ENCODE measurements around the gene TTC3.
"Not testable (repeated sequence)": the region's sequence is repeated elsewhere in the genome, so short reads cannot be mapped to it uniquely, and the experiment has no call there.

Gene TTC3

DNA sequence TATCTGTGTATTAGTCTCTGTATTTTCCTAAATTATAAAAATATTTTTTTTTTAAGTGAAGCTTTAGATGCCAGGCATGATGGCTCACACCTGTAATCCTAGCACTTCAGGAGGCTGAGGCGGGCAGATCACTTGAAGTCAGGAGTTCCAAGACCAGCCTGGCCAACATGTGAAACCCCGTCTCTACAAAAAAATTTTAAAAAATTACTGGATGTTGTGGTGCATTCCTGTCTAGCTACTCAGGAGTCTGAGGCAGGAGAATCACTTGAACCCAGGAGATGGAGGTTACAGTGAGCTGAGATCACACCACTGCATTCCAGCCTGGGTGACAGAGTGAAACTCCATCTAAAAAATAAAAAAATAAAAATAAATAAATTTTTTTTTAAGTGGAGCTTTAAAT lies 43.4 kb downstream of the TTC3 start:
- not testable (repeated sequence) for H3K9me3 ChIP-seq (ENCODE audit: control insufficient read depth, low read length); H3K27ac ChIP-seq (ENCODE audit: insufficient read depth, low read depth, low read length, poor library complexity, severe bottlenecking); H3K4me3 ChIP-seq (ENCODE audit: insufficient read depth, low read depth, low read length); H3K27me3 ChIP-seq (ENCODE audit: control insufficient read depth, insufficient read depth, low read length, poor library complexity, severe bottlenecking); H3K36me3 ChIP-seq (ENCODE audit: control insufficient read depth, insufficient read depth, low read length)
- H3K4me1 ChIP-seq (ENCODE audit: control insufficient read depth, insufficient read depth, low read length) = peaks cover 12% of the 10 kb centered on the region
- 77 to 86% methylated on average over 2 of the region's 2 CpGs for WGBS, 2 experiments

DNA sequence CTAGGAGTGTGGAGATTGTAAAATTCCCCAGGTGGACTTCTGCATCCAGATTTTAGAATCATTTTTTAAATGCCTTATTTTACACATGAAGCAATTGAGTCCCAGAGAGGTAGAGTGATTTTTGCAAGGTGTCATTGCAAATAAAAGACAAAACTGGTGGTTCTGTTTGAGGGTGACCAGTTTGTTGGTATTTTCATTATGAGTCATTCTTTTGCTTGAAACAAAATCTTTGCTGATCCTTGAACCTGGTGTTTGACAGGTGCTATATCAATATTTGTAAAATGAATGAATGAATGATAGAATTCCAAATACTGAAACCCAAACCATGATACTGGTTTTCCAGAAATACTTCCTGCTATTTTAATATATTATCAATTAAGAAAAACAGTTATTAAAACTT lies 44.1 kb downstream of the TTC3 start:
- H3K27ac ChIP-seq (ENCODE audit: insufficient read depth, low read depth, low read length, poor library complexity, severe bottlenecking) = no peak overlapping the region
- H3K27me3 ChIP-seq (ENCODE audit: control insufficient read depth, insufficient read depth, low read length, poor library complexity, severe bottlenecking) = no peaks in the 10 kb centered on the region
- no peaks in the 10 kb centered on the region for H3K36me3 ChIP-seq (ENCODE audit: control insufficient read depth, insufficient read depth, low read length)
- no peak overlapping the region for H3K4me3 ChIP-seq (ENCODE audit: insufficient read depth, low read depth, low read length)
- peaks cover 12% of the 10 kb centered on the region for H3K4me1 ChIP-seq (ENCODE audit: control insufficient read depth, insufficient read depth, low read length)
- no peaks in the 10 kb centered on the region for H3K9me3 ChIP-seq (ENCODE audit: control insufficient read depth, low read length)

DNA sequence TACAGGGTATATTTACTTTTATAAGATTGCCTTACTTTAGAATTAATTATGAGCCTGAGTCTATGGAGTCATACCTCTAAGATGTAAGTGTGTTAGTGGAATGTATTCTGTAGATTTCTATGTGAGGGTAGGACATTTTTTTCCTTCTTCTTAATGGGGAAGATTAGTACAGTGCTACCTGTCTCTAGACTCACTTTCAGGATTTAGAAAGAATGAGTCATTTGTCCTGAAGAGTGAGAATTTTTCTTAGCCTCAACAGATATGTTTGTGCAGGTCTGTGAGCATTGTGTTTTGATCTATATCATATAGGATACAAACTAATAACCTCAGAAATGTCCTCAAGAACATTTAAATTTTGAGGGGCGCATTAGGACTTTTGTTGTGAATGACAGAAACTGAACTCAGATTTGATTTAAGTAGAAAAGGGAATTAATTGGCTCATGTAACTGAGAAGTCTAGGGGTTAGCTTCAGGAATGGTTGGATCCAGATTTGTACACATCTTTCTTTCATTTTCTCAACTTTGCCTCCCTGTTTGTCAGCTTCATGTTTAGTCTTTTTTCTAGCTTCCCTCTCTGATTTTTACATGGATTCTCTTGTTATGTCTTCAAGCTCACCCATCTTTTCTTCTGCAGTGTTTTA lies 45.3 kb downstream of the TTC3 start:
- Histone ChIP-seq H3K4me1 (ENCODE audit: control insufficient read depth, insufficient read depth, low read length) (peaks cover 12% of the 10 kb centered on the region), H3K4me3 (ENCODE audit: insufficient read depth, low read depth, low read length) (no peak overlapping the region), H3K27ac (ENCODE audit: insufficient read depth, low read depth, low read length, poor library complexity, severe bottlenecking) (no peak overlapping the region), H3K36me3 (ENCODE audit: control insufficient read depth, insufficient read depth, low read length) (no peaks in the 10 kb centered on the region), H3K9me3 (ENCODE audit: control insufficient read depth, low read length) (no peaks in the 10 kb centered on the region), H3K27me3 (ENCODE audit: control insufficient read depth, insufficient read depth, low read length, poor library complexity, severe bottlenecking) (no peaks in the 10 kb centered on the region)
- 0% methylated on average over 1 of the region's 1 CpG for WGBS, 2 experiments

DNA sequence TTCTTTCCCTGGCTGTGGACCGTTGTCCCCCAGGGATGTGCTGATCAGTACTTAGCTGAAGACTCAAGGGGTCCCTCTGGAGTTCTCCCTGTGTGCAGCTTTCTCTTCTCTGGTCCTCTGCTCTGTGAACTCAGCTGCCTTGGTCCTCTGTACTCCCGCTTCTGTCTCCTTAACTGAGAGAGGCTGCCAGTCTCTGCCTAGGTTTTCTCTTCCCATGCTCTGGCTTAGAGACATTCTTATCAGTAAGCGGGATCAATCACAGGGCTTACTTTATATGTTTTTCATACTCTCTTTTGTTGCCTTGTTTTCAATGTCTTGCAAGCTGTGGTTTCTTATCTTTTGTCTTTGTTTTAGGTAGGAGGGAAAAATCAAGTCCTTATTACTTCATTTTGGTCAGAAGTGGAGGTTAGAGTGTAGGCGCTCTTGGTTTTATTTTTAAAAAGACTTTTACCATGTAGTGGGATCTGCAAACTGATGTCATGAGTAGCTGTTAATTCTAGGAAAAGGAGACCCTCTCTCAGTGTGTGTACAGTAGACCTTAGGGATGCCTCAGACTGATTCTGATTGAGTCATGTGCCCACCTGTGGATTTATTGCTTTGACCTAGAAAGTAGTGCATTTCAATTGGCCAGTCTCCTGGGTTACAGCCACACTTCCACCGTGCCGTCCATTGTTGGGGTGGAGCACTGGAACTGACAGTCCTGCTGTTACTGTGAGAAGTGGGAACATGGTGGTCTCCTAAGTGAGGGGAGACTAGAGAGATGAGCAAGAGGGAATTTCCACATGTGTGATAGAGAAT lies 46.6 kb downstream of the TTC3 start:
- 67 to 72% methylated on average over 6 of the region's 6 CpGs for WGBS, 2 experiments
- no peaks in the 10 kb centered on the region for H3K9me3 ChIP-seq (ENCODE audit: control insufficient read depth, low read length)
- H3K4me1 ChIP-seq (ENCODE audit: control insufficient read depth, insufficient read depth, low read length) = peaks cover 12% of the 10 kb centered on the region
- no peaks in the 10 kb centered on the region for H3K27me3 ChIP-seq (ENCODE audit: control insufficient read depth, insufficient read depth, low read length, poor library complexity, severe bottlenecking)
- no peak overlapping the region for H3K4me3 ChIP-seq (ENCODE audit: insufficient read depth, low read depth, low read length)
- no peaks in the 10 kb centered on the region for H3K36me3 ChIP-seq (ENCODE audit: control insufficient read depth, insufficient read depth, low read length)
- H3K27ac ChIP-seq (ENCODE audit: insufficient read depth, low read depth, low read length, poor library complexity, severe bottlenecking) = no peak overlapping the region

DNA sequence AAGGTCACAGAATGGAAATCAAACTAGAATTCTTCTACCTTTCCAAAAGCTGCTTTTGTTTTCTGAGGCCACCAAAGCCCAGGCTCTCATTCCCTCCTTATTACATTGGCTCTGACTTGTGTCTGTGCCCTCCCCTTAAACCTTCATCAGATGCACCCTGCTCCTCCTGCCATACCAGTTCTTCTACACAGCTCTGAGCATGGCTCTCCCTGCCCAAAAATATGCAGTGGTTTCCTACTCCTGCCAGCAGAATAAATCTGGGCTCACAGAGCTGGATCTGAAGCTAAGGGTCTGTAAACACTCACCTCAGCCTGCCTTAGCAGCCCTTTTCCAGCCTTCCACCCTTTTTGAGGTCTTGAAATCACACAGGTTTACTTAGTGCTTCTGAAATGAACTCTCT lies 55.0 kb downstream of the TTC3 start:
- Histone ChIP-seq H3K36me3 (ENCODE audit: control insufficient read depth, insufficient read depth, low read length) (peaks cover 13% of the 10 kb centered on the region), H3K9me3 (ENCODE audit: control insufficient read depth, low read length) (no peaks in the 10 kb centered on the region), H3K4me3 (ENCODE audit: insufficient read depth, low read depth, low read length) (no peak overlapping the region), H3K27me3 (ENCODE audit: control insufficient read depth, insufficient read depth, low read length, poor library complexity, severe bottlenecking) (no peaks in the 10 kb centered on the region), H3K4me1 (ENCODE audit: control insufficient read depth, insufficient read depth, low read length) (no peaks in the 10 kb centered on the region), H3K27ac (ENCODE audit: insufficient read depth, low read depth, low read length, poor library complexity, severe bottlenecking) (no peak overlapping the region)

DNA sequence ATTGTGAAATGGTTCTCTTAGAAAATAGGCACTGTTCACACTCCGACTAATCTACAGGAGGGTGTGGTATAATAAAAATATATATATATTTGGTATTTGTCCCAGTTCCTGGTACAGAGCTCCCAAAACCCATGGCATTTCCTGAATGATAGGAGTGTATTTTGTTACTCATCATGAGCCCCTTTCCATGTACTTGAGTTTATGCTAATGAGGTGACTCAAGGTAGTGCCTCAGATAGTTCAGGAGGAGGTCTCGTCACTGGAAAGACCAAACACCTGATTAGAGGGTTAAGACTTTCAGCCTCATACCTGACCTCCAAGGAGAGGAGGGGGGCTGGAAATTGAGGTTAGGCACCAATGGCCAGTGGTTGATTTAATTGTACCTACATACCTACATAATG lies 57.9 kb downstream of the TTC3 start:
- Histone ChIP-seq H3K9me3 (ENCODE audit: control insufficient read depth, low read length) (no peaks in the 10 kb centered on the region), H3K36me3 (ENCODE audit: control insufficient read depth, insufficient read depth, low read length) (peaks cover 25% of the 10 kb centered on the region), H3K4me3 (ENCODE audit: insufficient read depth, low read depth, low read length) (no peak overlapping the region), H3K27me3 (ENCODE audit: control insufficient read depth, insufficient read depth, low read length, poor library complexity, severe bottlenecking) (no peaks in the 10 kb centered on the region), H3K4me1 (ENCODE audit: control insufficient read depth, insufficient read depth, low read length) (no peaks in the 10 kb centered on the region), H3K27ac (ENCODE audit: insufficient read depth, low read depth, low read length, poor library complexity, severe bottlenecking) (no peak overlapping the region)
- 89 to 100% methylated on average over 1 to 2 of the region's 2 CpGs for WGBS, 2 experiments

DNA sequence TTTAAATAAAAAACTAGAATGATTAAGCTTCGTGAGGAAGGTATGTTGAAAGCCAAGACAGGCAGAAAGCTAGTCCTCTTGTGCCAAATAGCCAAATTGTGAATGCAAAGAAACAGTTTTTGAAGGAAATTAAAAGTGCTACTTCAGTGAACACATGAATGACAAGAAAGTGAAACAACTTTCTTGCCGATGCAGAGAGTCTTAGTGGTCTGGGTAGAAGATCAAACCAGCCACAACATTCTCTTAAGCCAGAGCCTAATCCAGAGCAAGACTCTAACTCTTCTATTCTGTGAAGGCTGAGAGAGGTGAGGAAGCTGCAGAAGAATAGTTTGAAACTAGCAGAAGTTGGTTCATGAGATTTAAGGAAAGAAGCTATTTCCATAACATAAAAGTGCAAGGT lies 63.2 kb downstream of the TTC3 start:
- no peaks in the 10 kb centered on the region for H3K27me3 ChIP-seq (ENCODE audit: control insufficient read depth, insufficient read depth, low read length, poor library complexity, severe bottlenecking)
- WGBS, 2 experiments = 92 to 99% methylated on average over 2 of the region's 2 CpGs
- no peak overlapping the region for H3K27ac ChIP-seq (ENCODE audit: insufficient read depth, low read depth, low read length, poor library complexity, severe bottlenecking)
- H3K9me3 ChIP-seq (ENCODE audit: control insufficient read depth, low read length) = no peaks in the 10 kb centered on the region
- peaks cover 36% of the 10 kb centered on the region for H3K36me3 ChIP-seq (ENCODE audit: control insufficient read depth, insufficient read depth, low read length)
- H3K4me1 ChIP-seq (ENCODE audit: control insufficient read depth, insufficient read depth, low read length) = peaks cover 18% of the 10 kb centered on the region
- no peak overlapping the region for H3K4me3 ChIP-seq (ENCODE audit: insufficient read depth, low read depth, low read length)

DNA sequence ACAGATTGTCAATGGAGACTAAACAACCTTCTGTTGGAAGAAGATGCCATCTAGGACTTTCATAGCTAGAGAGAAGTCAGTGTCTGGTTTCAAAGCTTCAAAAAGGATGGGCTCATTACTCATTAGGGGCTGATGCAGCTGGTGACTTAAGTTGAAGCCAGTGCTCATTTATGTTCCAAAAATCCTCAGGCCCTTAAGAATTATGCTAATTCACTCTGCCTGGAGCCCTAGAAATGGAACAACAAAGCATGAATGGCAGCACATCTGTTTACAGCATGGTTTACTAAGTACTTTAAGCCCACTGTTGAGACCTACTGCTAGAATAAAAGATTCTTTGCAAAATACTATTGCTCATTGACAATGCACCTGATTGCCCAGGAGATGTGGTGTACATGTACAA lies 63.7 kb downstream of the TTC3 start:
- peaks cover 18% of the 10 kb centered on the region for H3K4me1 ChIP-seq (ENCODE audit: control insufficient read depth, insufficient read depth, low read length)
- H3K36me3 ChIP-seq (ENCODE audit: control insufficient read depth, insufficient read depth, low read length) = peaks cover 31% of the 10 kb centered on the region
- H3K4me3 ChIP-seq (ENCODE audit: insufficient read depth, low read depth, low read length) = no peak overlapping the region
- H3K27ac ChIP-seq (ENCODE audit: insufficient read depth, low read depth, low read length, poor library complexity, severe bottlenecking) = no peak overlapping the region
- H3K27me3 ChIP-seq (ENCODE audit: control insufficient read depth, insufficient read depth, low read length, poor library complexity, severe bottlenecking) = no peaks in the 10 kb centered on the region
- H3K9me3 ChIP-seq (ENCODE audit: control insufficient read depth, low read length) = no peaks in the 10 kb centered on the region

DNA sequence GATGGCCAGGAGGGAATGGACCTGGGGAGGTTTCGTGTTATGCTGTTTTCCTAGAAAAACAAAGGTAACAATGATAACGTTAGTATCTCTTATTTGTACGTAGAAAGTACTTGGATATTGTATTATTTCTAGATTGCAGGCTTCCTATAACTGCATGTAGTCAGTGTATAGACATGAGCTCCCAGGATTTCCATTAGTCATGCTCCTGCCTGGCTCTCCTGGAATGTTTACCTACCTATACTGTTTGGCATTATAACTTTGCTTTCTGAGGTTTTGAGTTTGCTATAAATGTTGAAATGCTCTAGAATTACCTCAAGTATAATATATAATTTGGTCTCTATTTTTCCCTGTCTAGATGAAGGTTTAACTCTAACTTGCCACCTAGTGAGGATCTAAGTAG lies 66.1 kb downstream of the TTC3 start:
- Histone ChIP-seq H3K4me1 (ENCODE audit: control insufficient read depth, insufficient read depth, low read length) (peaks cover 18% of the 10 kb centered on the region), H3K36me3 (ENCODE audit: control insufficient read depth, insufficient read depth, low read length) (peaks cover 30% of the 10 kb centered on the region), H3K9me3 (ENCODE audit: control insufficient read depth, low read length) (no peaks in the 10 kb centered on the region), H3K27ac (ENCODE audit: insufficient read depth, low read depth, low read length, poor library complexity, severe bottlenecking) (no peak overlapping the region), H3K27me3 (ENCODE audit: control insufficient read depth, insufficient read depth, low read length, poor library complexity, severe bottlenecking) (no peaks in the 10 kb centered on the region), H3K4me3 (ENCODE audit: insufficient read depth, low read depth, low read length) (no peak overlapping the region)
- 91 to 94% methylated on average over 3 of the region's 3 CpGs for WGBS, 2 experiments

DNA sequence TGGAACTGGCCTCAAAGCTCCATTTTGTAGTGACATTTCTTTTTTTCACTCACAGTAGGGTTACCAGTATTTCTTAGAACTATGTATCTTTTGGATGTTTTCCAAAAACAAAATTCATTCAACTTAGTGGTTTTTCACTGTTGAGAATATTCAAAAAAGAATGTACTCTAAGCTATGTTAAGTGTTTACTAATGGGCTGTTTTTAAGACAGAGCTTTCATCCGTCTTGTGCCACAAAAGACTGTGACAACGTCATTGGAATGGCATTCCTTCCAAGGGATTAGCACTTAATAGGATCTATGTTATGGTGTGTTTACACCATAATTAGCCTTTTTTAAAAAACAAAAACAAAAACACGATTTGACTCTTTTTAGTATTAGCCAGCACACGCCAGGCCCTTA lies 66.8 kb downstream of the TTC3 start:
- Histone ChIP-seq H3K36me3 (ENCODE audit: control insufficient read depth, insufficient read depth, low read length) (peaks cover 34% of the 10 kb centered on the region), H3K9me3 (ENCODE audit: control insufficient read depth, low read length) (no peaks in the 10 kb centered on the region), H3K27me3 (ENCODE audit: control insufficient read depth, insufficient read depth, low read length, poor library complexity, severe bottlenecking) (no peaks in the 10 kb centered on the region), H3K4me3 (ENCODE audit: insufficient read depth, low read depth, low read length) (no peak overlapping the region), H3K27ac (ENCODE audit: insufficient read depth, low read depth, low read length, poor library complexity, severe bottlenecking) (peak overlapping the region; percentile 91), H3K4me1 (ENCODE audit: control insufficient read depth, insufficient read depth, low read length) (peaks cover 21% of the 10 kb centered on the region)
- WGBS, 2 experiments = 4 to 7% methylated on average over 3 to 4 of the region's 4 CpGs

Data from ectodermal cell (in vitro differentiated cells).